Activated T-helper 2 cell treated with anti-CD3 and anti-CD28 coated beads, Interferon-gamma antibody, Interleukin-2, Interleukin-4, amounts not matched to agents 10 μg/mL and 5 μg/mL and 100 μg/mL, durations not matched to agents 14 hours and 24 hours and 36 hours (primary cell): ENCODE measurements around the gene SMIM45.

ENCODE experiments used
- DNase-seq: peaks from one replicate; pipeline ENCODE4 v3.0.0; 2021; ENCODE audit warnings: low spot score
- H3K27ac Mint-ChIP-seq: one replicate; pipeline ENCODE4 v1.8.0; 2021; ENCODE audit warnings: mixed read lengths
- H3K27me3 Mint-ChIP-seq: one replicate; pipeline ENCODE4 v1.8.0; 2021; ENCODE audit warnings: low read depth, mixed read lengths
- H3K36me3 Mint-ChIP-seq: one replicate; pipeline ENCODE4 v1.8.0; 2021; ENCODE audit warnings: low read depth, mixed read lengths
- H3K4me1 Mint-ChIP-seq: one replicate; pipeline ENCODE4 v1.8.0; 2021; ENCODE audit warnings: low read depth, mixed read lengths
- H3K4me3 Mint-ChIP-seq: one replicate; pipeline ENCODE4 v1.8.0; 2021; ENCODE audit warnings: low read depth, mild to moderate bottlenecking, moderate library complexity, mixed read lengths
- H3K9me3 Mint-ChIP-seq: one replicate; pipeline ENCODE4 v1.8.0; 2021; ENCODE audit warnings: mixed read lengths
- intact Hi-C: fragments of 100-400 bp; cut with micrococcal nuclease; formaldehyde crosslinking; loops from one replicate; pipeline ENCODE4 v1.15.1; 2023

The SMIM45 gene

DNA sequence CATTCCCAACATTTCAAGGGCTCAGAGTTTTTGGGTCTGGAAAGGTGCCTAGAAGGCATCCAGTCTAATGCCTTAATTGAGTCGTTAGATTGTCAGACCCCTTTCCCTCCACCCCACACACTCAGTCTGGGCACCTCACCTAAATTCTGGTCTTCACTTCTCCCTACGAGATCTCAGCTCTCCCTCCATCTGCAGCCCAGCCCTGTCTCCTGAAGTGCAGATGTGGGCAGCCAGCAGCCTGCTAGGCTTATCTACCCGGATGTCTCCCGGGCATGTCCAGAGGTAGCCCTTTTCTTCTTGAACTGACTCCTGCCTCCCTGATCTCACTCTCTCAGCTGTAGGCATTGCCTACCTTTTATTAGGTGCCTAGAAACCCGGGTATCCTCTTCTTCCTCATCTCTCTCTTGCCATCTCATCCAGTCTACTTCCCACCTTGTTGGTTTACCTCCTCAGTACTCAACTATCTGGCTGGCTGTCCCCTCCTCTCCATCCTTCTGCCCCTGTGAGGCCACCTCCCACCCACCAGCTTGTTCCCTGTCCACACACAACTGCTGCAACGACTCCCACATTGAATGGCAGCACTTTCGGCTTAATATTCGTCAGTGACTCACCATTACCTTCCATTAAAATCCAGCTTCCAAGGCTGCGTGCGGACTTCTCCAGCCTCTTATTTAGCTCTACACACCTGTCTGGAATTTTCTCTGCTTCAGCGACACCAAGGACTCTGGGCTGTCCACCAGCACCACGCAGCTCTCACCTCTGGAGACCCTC, 23.5 kb downstream of the SMIM45 start:
- intact Hi-C loops, result loop anchor here (5.0 kb wide), 1 partner anchor 97 kb away; the partner anchor contains the start of genes NAGA and PHETA2

DNA sequence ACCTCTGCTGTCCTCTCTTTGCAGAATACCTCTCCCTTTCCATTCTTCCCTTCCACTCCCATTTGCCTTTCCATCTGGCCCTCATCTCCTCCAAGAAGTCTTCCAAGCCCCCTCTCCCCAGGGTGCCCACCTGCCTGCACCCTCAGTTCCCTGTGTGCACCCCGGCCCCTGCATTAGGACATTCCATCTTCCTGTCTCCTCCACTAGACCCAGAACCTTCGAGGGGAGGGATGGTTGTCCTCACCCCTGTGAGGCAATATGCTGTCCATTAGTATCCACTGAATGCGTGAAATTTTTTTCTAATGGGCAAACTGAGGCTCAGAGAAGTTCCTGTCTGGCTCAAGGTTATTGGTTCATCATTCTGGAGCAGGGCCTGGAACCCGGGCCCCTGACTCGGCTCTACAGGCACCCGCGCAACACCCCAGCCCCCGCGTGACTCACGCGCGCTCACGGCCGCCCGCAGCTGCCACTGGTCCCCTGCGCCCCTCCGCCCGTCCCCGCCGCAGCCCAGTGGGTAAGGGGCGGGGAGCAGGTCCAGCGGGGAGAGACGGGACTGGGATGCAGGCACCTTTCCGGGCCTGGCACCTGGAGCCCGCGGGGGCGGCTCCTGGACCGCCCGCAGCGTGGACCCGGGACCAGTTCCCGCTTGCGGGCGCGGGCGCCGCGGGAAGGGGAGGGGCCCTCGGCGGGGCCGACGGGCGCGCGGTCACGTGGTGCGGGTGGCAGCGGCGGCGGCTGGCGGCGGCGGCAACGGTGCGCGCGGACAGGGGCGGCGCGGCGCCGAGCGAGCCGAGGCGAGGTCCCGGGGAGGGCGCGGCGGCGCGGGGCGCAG, 24.3 kb downstream of the SMIM45 start:
- H3K27me3 Mint-ChIP-seq, result peaks cover 35% of the 10 kb centered on the region
- H3K4me3 Mint-ChIP-seq, result peak overlapping the region; percentile 74
- no peaks in the 10 kb centered on the region for H3K9me3 Mint-ChIP-seq
- H3K27ac Mint-ChIP-seq, result no peak overlapping the region
- intact Hi-C loops, result loop anchor here (5.0 kb wide), 1 partner anchor 96 kb away; the partner anchor contains the start of genes NAGA and PHETA2
- H3K36me3 Mint-ChIP-seq, result no peaks in the 10 kb centered on the region
- H3K4me1 Mint-ChIP-seq, result peaks cover 8% of the 10 kb centered on the region
- DNase-seq, result peak; percentile 56

More for the DNA sequence above, 23.5 kb downstream of the SMIM45 start:
- Mint-ChIP-seq H3K27ac (no peak overlapping the region), H3K4me3 (peak overlapping the region; percentile 74), H3K9me3 (no peaks in the 10 kb centered on the region), H3K27me3 (peaks cover 35% of the 10 kb centered on the region), H3K36me3 (no peaks in the 10 kb centered on the region), H3K4me1 (peaks cover 8% of the 10 kb centered on the region)
- DNase-seq, result no peak

GRCh38 chr22:41976961-41977566, 25.1 kb downstream of the SMIM45 start:
- H3K9me3 Mint-ChIP-seq, result no peaks in the 10 kb centered on the region

DNA sequence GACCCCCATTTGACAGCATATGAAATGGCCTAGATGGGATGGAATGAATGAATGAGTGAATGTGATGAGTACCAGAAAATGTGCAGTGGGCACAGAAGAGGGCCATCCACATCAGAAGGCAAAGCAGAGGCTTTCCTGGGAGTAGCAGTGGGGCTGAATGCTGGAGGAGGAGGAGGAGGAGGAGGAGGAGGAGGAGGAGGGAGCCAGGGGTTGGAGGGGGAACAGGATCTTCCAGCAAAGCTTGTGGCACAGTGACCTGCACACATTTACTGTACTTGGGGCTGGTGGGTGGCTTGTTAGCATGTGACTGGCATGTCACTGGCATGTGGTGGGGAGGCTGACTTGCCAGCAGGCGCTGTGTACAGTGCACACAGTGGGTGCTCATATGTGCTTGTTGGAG, 26.8 kb downstream of the SMIM45 start:
- H3K27ac Mint-ChIP-seq, result no peak overlapping the region
- H3K27me3 Mint-ChIP-seq, result peaks cover 30% of the 10 kb centered on the region
- DNase-seq, result no peak
- no peak overlapping the region for H3K4me3 Mint-ChIP-seq
- H3K36me3 Mint-ChIP-seq, result no peaks in the 10 kb centered on the region
- H3K9me3 Mint-ChIP-seq, result no peaks in the 10 kb centered on the region
- H3K4me1 Mint-ChIP-seq, result peaks cover 8% of the 10 kb centered on the region
- intact Hi-C loops, result loop anchor here (5.0 kb wide), 1 partner anchor 94 kb away; the partner anchor contains the start of genes NAGA and PHETA2

More at GRCh38 chr22:41976961-41977566, 25.1 kb downstream of the SMIM45 start:
- no peak for DNase-seq
- H3K36me3 Mint-ChIP-seq, result no peaks in the 10 kb centered on the region
- H3K4me3 Mint-ChIP-seq, result peak overlapping the region; percentile 52
- no peak overlapping the region for H3K27ac Mint-ChIP-seq
- peaks cover 35% of the 10 kb centered on the region for H3K27me3 Mint-ChIP-seq
- H3K4me1 Mint-ChIP-seq, result peaks cover 8% of the 10 kb centered on the region
- intact Hi-C loops, result loop anchor here (5.0 kb wide), 1 partner anchor 95 kb away; the partner anchor contains the start of genes NAGA and PHETA2

DNA sequence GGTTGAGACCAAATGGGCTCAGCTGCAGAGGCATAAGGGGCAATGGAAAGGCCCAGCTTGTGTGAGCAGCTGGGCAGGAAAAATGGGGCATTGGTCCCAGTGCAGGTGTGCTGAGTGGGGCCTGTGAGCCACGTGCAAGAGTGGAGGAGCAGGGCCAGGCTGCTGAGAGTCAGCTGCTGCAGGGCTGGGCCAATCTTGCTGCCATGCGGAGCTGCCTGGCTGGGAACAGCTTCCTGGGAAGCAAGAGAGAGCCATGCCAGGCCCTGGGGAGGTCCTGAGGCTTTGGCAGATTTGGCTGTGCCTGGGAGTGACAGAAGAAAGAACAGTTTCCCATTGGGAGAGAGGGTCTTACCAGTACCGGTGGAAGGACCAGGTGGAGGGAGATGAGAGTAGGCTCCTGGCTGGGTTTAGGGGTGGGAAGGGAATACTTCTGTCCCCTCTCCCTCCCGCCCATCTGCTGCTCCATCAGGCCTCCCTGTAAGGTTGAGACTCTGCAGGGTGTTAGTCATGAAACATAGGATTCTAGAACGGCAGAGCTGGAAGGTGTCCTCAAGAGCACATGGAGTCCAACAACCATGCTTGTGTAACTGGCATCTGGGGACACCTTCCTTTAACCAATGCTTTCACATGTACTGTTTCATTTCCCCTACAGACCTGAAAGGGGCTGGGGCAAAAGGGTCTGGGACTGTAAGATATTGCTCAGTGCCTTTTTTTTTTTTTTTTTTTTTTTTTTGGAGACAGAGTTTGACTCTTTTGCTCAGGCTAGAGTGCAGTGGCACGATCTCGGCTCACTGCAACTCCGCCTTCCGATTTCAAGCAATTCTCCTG, 27.7 kb downstream of the SMIM45 start:
- H3K36me3 Mint-ChIP-seq, result no peaks in the 10 kb centered on the region
- intact Hi-C loops, result loop anchor here (5.0 kb wide), 1 partner anchor 93 kb away; the partner anchor contains the start of genes NAGA and PHETA2
- no peaks in the 10 kb centered on the region for H3K9me3 Mint-ChIP-seq
- H3K27ac Mint-ChIP-seq, result no peak overlapping the region
- H3K4me1 Mint-ChIP-seq, result peaks cover 8% of the 10 kb centered on the region
- H3K4me3 Mint-ChIP-seq, result no peak overlapping the region
- H3K27me3 Mint-ChIP-seq, result peaks cover 29% of the 10 kb centered on the region
- DNase-seq, result no peak

GRCh38 chr22:41982865-41983264, 30.9 kb downstream of the SMIM45 start:
- no peak overlapping the region for H3K27ac Mint-ChIP-seq
- no peaks in the 10 kb centered on the region for H3K9me3 Mint-ChIP-seq
- H3K4me3 Mint-ChIP-seq, result no peak overlapping the region
- H3K27me3 Mint-ChIP-seq, result peaks cover 4% of the 10 kb centered on the region
- intact Hi-C loops, result no loop called here
- H3K36me3 Mint-ChIP-seq, result no peaks in the 10 kb centered on the region
- no peaks in the 10 kb centered on the region for H3K4me1 Mint-ChIP-seq
- no peak for DNase-seq

DNA sequence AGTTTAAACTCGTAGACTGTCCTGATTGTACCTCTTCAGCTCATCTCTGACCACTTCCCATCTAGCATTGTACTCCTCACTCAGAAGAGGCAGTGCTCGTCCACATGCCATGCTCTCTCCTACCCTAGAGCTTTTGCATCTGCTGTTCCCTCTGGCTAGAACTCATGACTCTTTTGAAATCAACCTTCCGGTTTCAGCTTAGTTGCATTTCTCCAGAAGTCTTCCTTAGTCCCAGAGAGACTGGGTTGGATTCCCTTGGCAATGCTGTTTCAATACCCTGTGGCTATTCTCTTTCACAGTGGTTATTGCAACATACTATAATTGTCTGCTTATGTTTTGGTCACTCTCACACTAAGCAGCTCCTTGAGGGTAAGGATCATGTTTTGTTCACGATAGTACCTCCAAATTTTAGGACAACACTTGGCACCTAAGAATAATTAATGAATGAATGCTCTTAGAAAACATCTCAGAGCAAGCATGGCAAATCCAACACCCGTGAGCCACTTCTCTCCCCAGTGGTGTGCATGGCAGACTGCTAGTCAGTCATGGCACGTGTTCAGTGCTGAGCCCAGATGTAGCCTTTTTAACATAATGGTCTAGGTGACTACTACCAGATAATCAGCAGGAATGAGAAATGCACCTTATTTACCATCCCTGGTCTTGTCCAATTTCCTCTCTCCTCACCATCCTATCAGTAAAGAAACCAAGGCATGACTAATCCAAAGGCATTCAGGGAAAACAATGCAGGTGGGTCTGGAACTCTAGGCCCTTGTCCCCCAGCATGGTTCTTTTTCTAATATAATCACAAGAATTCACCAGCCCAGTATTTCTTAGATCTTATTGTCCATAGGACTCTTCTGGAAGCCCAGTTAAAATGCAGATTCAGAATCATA, 31.8 kb downstream of the SMIM45 start:
- Mint-ChIP-seq H3K4me1 (no peaks in the 10 kb centered on the region), H3K4me3 (no peak overlapping the region), H3K27ac (no peak overlapping the region), H3K9me3 (no peaks in the 10 kb centered on the region), H3K27me3 (no peaks in the 10 kb centered on the region), H3K36me3 (no peaks in the 10 kb centered on the region)
- intact Hi-C loops, result no loop called here
- no peak for DNase-seq

- no peak for DNase-seq
- Mint-ChIP-seq H3K27ac (no peak overlapping the region), H3K9me3 (no peaks in the 10 kb centered on the region), H3K27me3 (no peaks in the 10 kb centered on the region), H3K4me1 (no peaks in the 10 kb centered on the region), H3K4me3 (no peak overlapping the region), H3K36me3 (no peaks in the 10 kb centered on the region)
- intact Hi-C loops, result no loop called here
These were observed 35.3 kb downstream of the SMIM45 start for GRCh38 chr22:41987276-41987675.

- Mint-ChIP-seq H3K27me3 (no peaks in the 10 kb centered on the region), H3K36me3 (no peaks in the 10 kb centered on the region), H3K4me1 (no peaks in the 10 kb centered on the region), H3K4me3 (no peak overlapping the region), H3K9me3 (no peaks in the 10 kb centered on the region), H3K27ac (no peak overlapping the region)
- intact Hi-C loops, result no loop called here
- DNase-seq, result no peak
These were observed 37.3 kb downstream of the SMIM45 start for GRCh38 chr22:41989246-41989645.

DNA sequence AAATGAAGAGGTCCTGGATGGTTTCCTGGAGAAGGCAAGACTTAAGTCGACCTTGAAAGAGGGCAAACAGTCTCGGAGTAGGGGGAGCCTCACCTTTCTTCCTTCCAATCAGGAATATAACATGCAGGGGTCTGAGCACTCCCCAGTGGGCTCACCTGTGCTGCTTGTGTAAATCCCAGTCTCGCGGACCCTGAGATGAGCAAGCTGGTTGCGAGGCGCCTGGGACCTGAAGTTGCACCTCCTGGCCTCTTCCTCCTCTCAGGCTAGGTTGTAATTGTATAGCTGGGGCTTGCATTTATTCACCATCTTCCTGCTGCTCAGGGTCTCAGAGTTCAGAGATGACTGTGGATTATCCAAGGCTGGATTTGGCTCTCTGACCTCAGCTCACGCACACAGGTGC, 39.2 kb downstream of the SMIM45 start:
- H3K27ac Mint-ChIP-seq, result no peak overlapping the region
- no peaks in the 10 kb centered on the region for H3K27me3 Mint-ChIP-seq
- no peaks in the 10 kb centered on the region for H3K9me3 Mint-ChIP-seq
- intact Hi-C loops, result no loop called here
- H3K4me3 Mint-ChIP-seq, result no peak overlapping the region
- no peaks in the 10 kb centered on the region for H3K36me3 Mint-ChIP-seq
- DNase-seq, result no peak
- peaks cover 2% of the 10 kb centered on the region for H3K4me1 Mint-ChIP-seq

DNA sequence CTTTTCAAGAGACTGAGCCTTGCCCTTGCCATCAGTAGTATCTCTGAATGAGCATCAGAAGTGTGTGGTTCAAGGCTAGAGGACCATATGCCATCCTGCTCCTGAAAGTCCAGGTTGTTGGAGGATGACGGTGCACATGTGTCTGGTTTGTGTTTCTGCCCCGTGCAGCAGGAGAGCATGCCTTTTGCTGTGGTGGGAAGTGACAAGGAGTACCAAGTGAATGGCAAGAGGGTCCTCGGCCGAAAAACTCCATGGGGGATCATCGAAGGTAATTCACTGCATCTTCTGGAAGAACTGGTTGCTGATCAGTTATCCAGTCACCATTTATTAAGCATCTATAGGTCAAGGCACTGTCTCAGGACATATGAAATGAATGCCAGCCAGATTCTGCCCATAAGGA, 40.5 kb downstream of the SMIM45 start:
- Mint-ChIP-seq H3K9me3 (no peaks in the 10 kb centered on the region), H3K4me1 (peaks cover 3% of the 10 kb centered on the region), H3K4me3 (no peak overlapping the region), H3K36me3 (no peaks in the 10 kb centered on the region), H3K27ac (no peak overlapping the region), H3K27me3 (no peaks in the 10 kb centered on the region)
- intact Hi-C loops, result no loop called here
- no peak for DNase-seq
